Testis (tissue), 5 donors: ENCODE data around the gene SCARB2. TPM values are rescaled to one million over a fixed set of nuclear protein-coding genes. Genes with fewer than 3 reads are reported as not detected.
A peak's percentile ranks its signal among the peaks of the same experiment; 100 is the strongest.

Experiments
- DNase-seq: peaks from one replicate; pipeline ENCODE4 v3.0.0-alpha.2; 2019
- H3K27ac ChIP-seq, 2 donors: fragments of 200-600 bp; sonication (generic); one replicate each; pipeline ENCODE4 v1.5.1; 2019
- H3K27me3 ChIP-seq: fragments of 200-600 bp; sonication (generic); one replicate; pipeline ENCODE4 v1.5.1; 2019
- H3K36me3 ChIP-seq: fragments of 200-600 bp; sonication (generic); one replicate; pipeline ENCODE4 v1.5.1; 2017; ENCODE audit warnings: low read depth; ENCODE audit errors: missing control alignments
- H3K4me1 ChIP-seq: fragments of 200-600 bp; sonication (generic); one replicate; pipeline ENCODE4 v1.5.1; 2019
- H3K4me3 ChIP-seq, 2 donors: fragments of 200-600 bp; sonication (generic); one replicate each; pipeline ENCODE4 v1.5.1; 2017 to 2019
- H3K9me3 ChIP-seq: fragments of 200-600 bp; sonication (generic); one replicate; pipeline ENCODE4 v1.5.1; 2017
- CTCF ChIP-seq, 3 experiments: fragments of 450-650 bp in 2 of 3; fragments of 200-600 bp in 1 of 3; sonication (generic) in 1 of 3; IDR thresholded peaks; one replicate each; pipeline ENCODE4 v1.5.1; 2016 to 2019; ENCODE audit warnings: antibody characterized with exemption in 3 of 3, mild to moderate bottlenecking in 2 of 3, moderate library complexity in 1 of 3
- POLR2A ChIP-seq: fragments of 450-650 bp; IDR thresholded peaks from one replicate; pipeline ENCODE4 v1.6.1; 2017; ENCODE audit warnings: antibody characterized with exemption, mild to moderate bottlenecking, moderate library complexity
- WGBS, 2 donors: methylation state at CpG; one replicate each; pipeline ENCODE4 v1.1.5; 2018; 5-methylcytosine and 5-hydroxymethylcytosine counted together
- intact Hi-C: fragments of 100-400 bp; cut with DNase I; formaldehyde crosslinking; loops from one replicate; pipeline ENCODE4 v1.15.1; 2023; ENCODE audit warnings: low total_unique reads
- long read RNA-seq, 2 donors: transcript quantifications; one replicate each; lab custom pipeline, GENCODE V29; 2026
- polyA plus RNA-seq: library from polyadenylated mRNA; stranded (reverse); fragments of 350-450 nt; fragmentation: Illumina TruSeq; extraction: RNeasy Lipid Tissue Mini Kit (QIAGEN cat#74804); gene quantifications from one replicate; pipeline ENCODE4 v1.2.3, GENCODE V29; 2014; ENCODE audit warnings: low read depth, low replicate concordance; ENCODE audit not compliant: insufficient read depth
- total RNA-seq, 2 donors: library from RNA; depleted of rRNA; stranded (reverse); fragments of >200 nt; gene quantifications; one replicate each; pipeline ENCODE4 v1.2.3, GENCODE V29; 2016

SCARB2 gene
- 100 to 1,000 TPM; 115 TPM for total RNA-seq
- 79.0 TPM for polyA plus RNA-seq
- long read RNA-seq, donor 1, full-length matches to known transcripts, result 45 of 45 reads
- long read RNA-seq, donor 1, partial matches to known transcripts, result 0 of 45 reads
- long read RNA-seq, donor 1, other reads (novel, unspliced or antisense), result 0 of 45 reads
- long read RNA-seq, donor 2, full-length matches to known transcripts, result 29 of 29 reads
- long read RNA-seq, donor 2, partial matches to known transcripts, result 0 of 29 reads
- long read RNA-seq, donor 2, other reads (novel, unspliced or antisense), result 0 of 29 reads

GRCh38 chr4:76213415-76214176, at the start of gene SCARB2:
SCARB2 (minus strand) TSS chr4:76213824; CDS start chr4:76213543, 281 bp downstream.
- peak; percentile 87 for DNase-seq
- peaks cover 31% of the 10 kb centered on the region for H3K4me1 ChIP-seq
- no peaks in the 10 kb centered on the region for H3K36me3 ChIP-seq
- peak within 1 kb of the TSS; percentile 95 to 97 for H3K27ac ChIP-seq
- H3K27me3 ChIP-seq, result no peaks in the 10 kb centered on the region
- peak in 2 of 3 experiments; percentile 4 to 8 for TF ChIP-seq CTCF (IDR thresholded peaks at IDR 0.05)
- TF ChIP-seq POLR2A, result peak; percentile 45
- H3K9me3 ChIP-seq, result no peaks in the 10 kb centered on the region
- H3K4me3 ChIP-seq, result peak within 1 kb of the TSS; percentile 85 to 90
- intact Hi-C loops, result no loop called here
- 0 to 2% methylated on average over 1 to 6 of the region's 94 CpGs for WGBS, 2 donors

- Histone ChIP-seq H3K9me3 (no peaks in the 10 kb centered on the region), H3K27me3 (no peaks in the 10 kb centered on the region), H3K36me3 (no peaks in the 10 kb centered on the region), H3K4me1 (no peaks in the 10 kb centered on the region), H3K27ac (no peak overlapping the region), H3K4me3 (no peak overlapping the region)
- intact Hi-C loops, result no loop called here
- TF ChIP-seq CTCF (IDR thresholded peaks at IDR 0.05), result no peak
- TF ChIP-seq POLR2A, result no peak
- WGBS, 2 donors, result 0 to 39% methylated on average over 1 of the region's 1 CpG
- no peak for DNase-seq
Observed at GRCh38 chr4:76260571-76260970, 46.9 kb upstream of the SCARB2 start.

GRCh38 chr4:76257824-76258223, 44.2 kb upstream of the SCARB2 start:
- Histone ChIP-seq H3K27ac (no peak overlapping the region), H3K4me3 (no peak overlapping the region), H3K27me3 (no peaks in the 10 kb centered on the region), H3K4me1 (no peaks in the 10 kb centered on the region), H3K36me3 (no peaks in the 10 kb centered on the region), H3K9me3 (no peaks in the 10 kb centered on the region)
- no peak for TF ChIP-seq CTCF (IDR thresholded peaks at IDR 0.05)
- no peak for TF ChIP-seq POLR2A
- no peak for DNase-seq
- WGBS, 2 donors, result 93 to 100% methylated on average over 3 of the region's 3 CpGs
- intact Hi-C loops, result no loop called here

- intact Hi-C loops, result no loop called here
Observed at GRCh38 chr4:76256968-76257367, 43.3 kb upstream of the SCARB2 start.

More at GRCh38 chr4:76256968-76257367, 43.3 kb upstream of the SCARB2 start:
- Histone ChIP-seq H3K4me1 (no peaks in the 10 kb centered on the region), H3K27me3 (no peaks in the 10 kb centered on the region), H3K9me3 (no peaks in the 10 kb centered on the region), H3K27ac (no peak overlapping the region), H3K4me3 (no peak overlapping the region), H3K36me3 (no peaks in the 10 kb centered on the region)
- TF ChIP-seq CTCF (IDR thresholded peaks at IDR 0.05) (no peak), POLR2A (no peak)
- DNase-seq, result no peak
- WGBS, 2 donors, result 87 to 93% methylated on average over 1 of the region's 1 CpG
